Liver (tissue), 9 donors: ENCODE data around the gene SLC43A3. TPM values are rescaled to one million over a fixed set of nuclear protein-coding genes. Genes with fewer than 3 reads are reported as not detected.

ENCODE experiments used
- DNase-seq: peaks from one replicate; pipeline ENCODE4 v3.0.0-alpha.2; 2017; ENCODE audit warnings: low spot score
- H3K27ac ChIP-seq, 2 donors: one replicate each; pipeline ENCODE4 v1.7.0; 2013; ENCODE audit warnings: inconsistent platforms in 2 of 2, low read length in 2 of 2, control low read depth in 1 of 2, low read depth in 1 of 2, mild to moderate bottlenecking in 1 of 2
- H3K27me3 ChIP-seq, 4 donors: one replicate each; pipeline versions ENCODE4 v1.6.1 to v1.7.0; 2013; ENCODE audit warnings: low read length in 3 of 4, inconsistent platforms in 1 of 4, mild to moderate bottlenecking in 1 of 4, moderate library complexity in 1 of 4; ENCODE audit not compliant: control insufficient read depth in 4 of 4, insufficient read depth in 4 of 4
- H3K36me3 ChIP-seq, 4 donors: one replicate each; pipeline versions ENCODE4 v1.6.1 to v1.7.0; 2013; ENCODE audit warnings: low read length in 3 of 4, mild to moderate bottlenecking in 3 of 4, low read depth in 1 of 4, moderate library complexity in 1 of 4; ENCODE audit not compliant: control insufficient read depth in 4 of 4, insufficient read depth in 3 of 4
- H3K4me1 ChIP-seq, 4 donors: one replicate each; pipeline versions ENCODE4 v1.6.1 to v1.7.0; 2013; ENCODE audit warnings: low read length in 3 of 4, mild to moderate bottlenecking in 3 of 4, moderate library complexity in 1 of 4; ENCODE audit not compliant: control insufficient read depth in 4 of 4, insufficient read depth in 4 of 4
- H3K4me3 ChIP-seq, 3 donors: one replicate each; pipeline versions ENCODE4 v1.6.1 to v1.7.0; 2013; ENCODE audit warnings: low read length in 3 of 3, control low read depth in 1 of 3, low read depth in 1 of 3, mild to moderate bottlenecking in 1 of 3
- H3K9ac ChIP-seq, 2 donors: one replicate each; pipeline ENCODE4 v1.7.0; 2013; ENCODE audit warnings: low read length in 2 of 2, mild to moderate bottlenecking in 2 of 2, moderate library complexity in 2 of 2, control low read depth in 1 of 2, low read depth in 1 of 2
- H3K9me3 ChIP-seq, 4 donors: one replicate each; pipeline versions ENCODE4 v1.6.1 to v1.7.0; 2013; ENCODE audit warnings: low read length in 3 of 4; ENCODE audit not compliant: control insufficient read depth in 4 of 4
- FOXA1 ChIP-seq: IDR thresholded peaks from 2 replicates; pipeline ENCODE4 v1.6.1; 2016; ENCODE audit warnings: antibody characterized with exemption
- FOXA2 ChIP-seq: IDR thresholded peaks from 2 replicates; pipeline ENCODE4 v1.6.1; 2016; ENCODE audit warnings: antibody characterized with exemption
- GABPA ChIP-seq, 2 donors: IDR thresholded peaks in 1 of 2; conservative IDR thresholded peaks in 1 of 2; 2 replicates each; pipeline ENCODE4 v1.6.1; 2016; ENCODE audit warnings: antibody characterized with exemption in 2 of 2, mild to moderate bottlenecking in 1 of 2, moderate library complexity in 1 of 2
- HNF4A ChIP-seq, 2 donors: conservative IDR thresholded peaks; 2 replicates each; pipeline ENCODE4 v1.6.1; 2016; ENCODE audit warnings: antibody characterized with exemption in 2 of 2, mild to moderate bottlenecking in 2 of 2
- HNF4G ChIP-seq: IDR thresholded peaks from 2 replicates; pipeline ENCODE4 v1.6.1; 2016; ENCODE audit warnings: antibody characterized with exemption
- JUND ChIP-seq, 2 donors: IDR thresholded peaks; 2 replicates each; pipeline ENCODE4 v1.6.1; 2016; ENCODE audit warnings: antibody characterized with exemption in 2 of 2
- NR2F2 ChIP-seq: IDR thresholded peaks from 2 replicates; pipeline ENCODE4 v1.6.1; 2016; ENCODE audit warnings: antibody characterized with exemption
- RAD21 ChIP-seq, 2 donors: IDR thresholded peaks; 2 replicates each; pipeline ENCODE4 v1.6.1; 2016; ENCODE audit warnings: antibody characterized with exemption in 2 of 2, mild to moderate bottlenecking in 2 of 2
- REST ChIP-seq: IDR thresholded peaks from 2 replicates; pipeline ENCODE4 v1.6.1; 2016; ENCODE audit warnings: antibody characterized with exemption, mild to moderate bottlenecking
- SP1 ChIP-seq: IDR thresholded peaks from 2 replicates; pipeline ENCODE4 v1.6.1; 2018; ENCODE audit warnings: antibody characterized with exemption, mild to moderate bottlenecking
- TAF1 ChIP-seq: conservative IDR thresholded peaks from 2 replicates; pipeline ENCODE4 v1.6.1; 2016; ENCODE audit warnings: antibody characterized with exemption, mild to moderate bottlenecking
- YY1 ChIP-seq: IDR thresholded peaks from 2 replicates; pipeline ENCODE4 v1.6.1; 2016; ENCODE audit warnings: antibody characterized with exemption, mild to moderate bottlenecking
- WGBS: extraction: QIAGEN DNeasy Blood & Tissue Kit; methylation state at CpG from one replicate; pipeline ENCODE4 v1.1.7; 2013; 5-methylcytosine and 5-hydroxymethylcytosine counted together
- polyA plus RNA-seq, 2 donors: library from polyadenylated mRNA; stranded (reverse) in 1 of 2; unstranded in 1 of 2; fragments of 200-250 nt in 1 of 2; fragments of >200 nt in 1 of 2; fragmentation: Nextera tagmentation in 1 of 2; extraction: Ambion mirVana in 1 of 2; gene quantifications; one replicate each; pipeline versions ENCODE4 v1.2.1 to v1.2.3, GENCODE V29; 2013 to 2015
- total RNA-seq, 2 donors: library from RNA; depleted of rRNA; stranded (reverse); fragments of >200 nt; gene quantifications; one replicate each; pipeline ENCODE4 v1.2.3, GENCODE V29; 2014
- TF ChIP-seq, protein P1 (sequence below): fragments of 150-350 bp; IDR thresholded peaks from 2 replicates; pipeline ENCODE4 v1.5.1; 2017; ENCODE audit warnings: improper control_type of control experiment, low read depth, low read length; ENCODE audit not compliant: missing input control
- donor health status: healthy.
- donor health status: healthy.
- donor health status: healthy.
- donor health status: healthy.
- donor health status: healthy.

Gene SLC43A3
- total and polyA plus RNA-seq, 4 donors: 47.2 to 152 (median 93.0) TPM

GRCh38 chr11:57358543-57358961 is 68.4 kb downstream of the SLC43A3 start:
- Histone ChIP-seq H3K9ac (no peak overlapping the region), H3K36me3 (no peaks in the 10 kb centered on the region), H3K9me3 (no peaks in the 10 kb centered on the region), H3K4me3 (no peak overlapping the region), H3K27me3 (no peaks in the 10 kb centered on the region), H3K27ac (no peak overlapping the region), H3K4me1 (peaks cover 0 to 9% (median 2%) of the 10 kb centered on the region in 4 donors)
- DNase-seq: no peak
- TF ChIP-seq YY1 (no peak), TAF1 (no peak)
- WGBS: 80% methylated on average over 9 of the region's 9 CpGs

GRCh38 chr11:57357856-57358255 is 69.1 kb downstream of the SLC43A3 start:
- DNase-seq: no peak
- WGBS: 70% methylated on average over 6 of the region's 6 CpGs
- TF ChIP-seq SP1 (no peak), HNF4G (no peak), HNF4A (conservative IDR thresholded peaks at IDR 0.05) (no peak), FOXA1 (no peak), REST (no peak), NR2F2 (no peak), RAD21 (IDR thresholded peaks at IDR 0.05) (no peak), FOXA2 (no peak)
- no peaks in the 10 kb centered on the region for H3K27me3 ChIP-seq
- no peak overlapping the region for H3K27ac ChIP-seq
- no peaks in the 10 kb centered on the region for H3K36me3 ChIP-seq
- no peaks in the 10 kb centered on the region for H3K9me3 ChIP-seq
- no peak overlapping the region for H3K4me3 ChIP-seq
- no peak overlapping the region for H3K9ac ChIP-seq
- H3K4me1 ChIP-seq: peaks cover 0 to 9% (median 2%) of the 10 kb centered on the region in 4 donors

DNA sequence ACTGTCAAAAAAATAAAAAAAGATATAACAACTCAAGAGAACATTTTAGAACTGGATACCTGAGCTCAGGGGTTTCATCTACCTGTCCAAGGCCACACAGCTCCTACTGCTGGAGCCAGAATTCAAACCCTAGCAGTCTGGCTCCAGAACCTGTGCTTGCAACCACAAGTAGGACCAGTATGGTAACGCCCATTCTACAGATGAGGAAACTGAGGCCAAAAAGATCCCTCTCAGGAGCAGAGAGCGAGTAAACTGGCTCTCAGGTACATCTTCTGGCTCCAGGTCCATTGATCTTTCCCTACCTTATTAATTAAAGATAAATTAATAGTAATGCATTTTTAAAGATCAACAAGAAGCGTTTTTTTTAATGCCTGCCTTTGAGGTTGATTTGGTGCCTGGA is 69.6 kb downstream of the SLC43A3 start:
- Histone ChIP-seq H3K36me3 (no peaks in the 10 kb centered on the region), H3K27ac (no peak overlapping the region), H3K27me3 (no peaks in the 10 kb centered on the region), H3K9me3 (no peaks in the 10 kb centered on the region), H3K4me3 (no peak overlapping the region), H3K4me1 (peaks cover 0 to 9% (median 2%) of the 10 kb centered on the region in 4 donors), H3K9ac (no peak overlapping the region)
- 95% methylated on average over 3 of the region's 3 CpGs for WGBS
- DNase-seq: no peak
- TF ChIP-seq, protein P1, sequence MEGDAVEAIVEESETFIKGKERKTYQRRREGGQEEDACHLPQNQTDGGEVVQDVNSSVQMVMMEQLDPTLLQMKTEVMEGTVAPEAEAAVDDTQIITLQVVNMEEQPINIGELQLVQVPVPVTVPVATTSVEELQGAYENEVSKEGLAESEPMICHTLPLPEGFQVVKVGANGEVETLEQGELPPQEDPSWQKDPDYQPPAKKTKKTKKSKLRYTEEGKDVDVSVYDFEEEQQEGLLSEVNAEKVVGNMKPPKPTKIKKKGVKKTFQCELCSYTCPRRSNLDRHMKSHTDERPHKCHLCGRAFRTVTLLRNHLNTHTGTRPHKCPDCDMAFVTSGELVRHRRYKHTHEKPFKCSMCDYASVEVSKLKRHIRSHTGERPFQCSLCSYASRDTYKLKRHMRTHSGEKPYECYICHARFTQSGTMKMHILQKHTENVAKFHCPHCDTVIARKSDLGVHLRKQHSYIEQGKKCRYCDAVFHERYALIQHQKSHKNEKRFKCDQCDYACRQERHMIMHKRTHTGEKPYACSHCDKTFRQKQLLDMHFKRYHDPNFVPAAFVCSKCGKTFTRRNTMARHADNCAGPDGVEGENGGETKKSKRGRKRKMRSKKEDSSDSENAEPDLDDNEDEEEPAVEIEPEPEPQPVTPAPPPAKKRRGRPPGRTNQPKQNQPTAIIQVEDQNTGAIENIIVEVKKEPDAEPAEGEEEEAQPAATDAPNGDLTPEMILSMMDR: no peak
- TF ChIP-seq FOXA2 (no peak), RAD21 (IDR thresholded peaks at IDR 0.05) (no peak), GABPA (IDR thresholded peaks at IDR 0.05 in 1 of 2, conservative IDR thresholded peaks at IDR 0.05 in 1 of 2) (no peak), TAF1 (no peak), HNF4A (conservative IDR thresholded peaks at IDR 0.05) (no peak), REST (no peak), FOXA1 (no peak), JUND (IDR thresholded peaks at IDR 0.05) (no peak), SP1 (no peak)
